Left hindlimb (tissue), 1 donor: Measurements from ENCODE around the gene GPR18.

Experiments used
- DNase-seq: peaks from one replicate; pipeline ENCODE4 v3.0.0-alpha.2; 2018

GPR18 gene

GRCh38 chr13:99205621-99206220 lies 52.5 kb downstream of the GPR18 start:
- no peak for DNase-seq
